Testis (tissue), 3 donors: Measurements from ENCODE around the gene ZKSCAN7. TPM values are rescaled to one million over a fixed set of nuclear protein-coding genes. Genes with fewer than 3 reads are reported as not detected.
"Not testable (repeated sequence)": the region's sequence is repeated elsewhere in the genome, so short reads cannot be mapped to it uniquely, and the experiment has no call there.

Source experiments
- DNase-seq: peaks from one replicate; pipeline ENCODE4 v3.0.0-alpha.2; 2019
- H3K27ac ChIP-seq, 2 donors: fragments of 200-600 bp; sonication (generic); one replicate each; pipeline ENCODE4 v1.5.1; 2019
- H3K27me3 ChIP-seq: fragments of 200-600 bp; sonication (generic); one replicate; pipeline ENCODE4 v1.5.1; 2019
- H3K36me3 ChIP-seq: fragments of 200-600 bp; sonication (generic); one replicate; pipeline ENCODE4 v1.5.1; 2017; ENCODE audit warnings: low read depth; ENCODE audit errors: missing control alignments
- H3K4me1 ChIP-seq: fragments of 200-600 bp; sonication (generic); one replicate; pipeline ENCODE4 v1.5.1; 2019
- H3K4me3 ChIP-seq, 2 donors: fragments of 200-600 bp; sonication (generic); one replicate each; pipeline ENCODE4 v1.5.1; 2017 to 2019
- H3K9me3 ChIP-seq: fragments of 200-600 bp; sonication (generic); one replicate; pipeline ENCODE4 v1.5.1; 2017
- CTCF ChIP-seq, 3 experiments: fragments of 450-650 bp in 2 of 3; fragments of 200-600 bp in 1 of 3; sonication (generic) in 1 of 3; IDR thresholded peaks; one replicate each; pipeline ENCODE4 v1.5.1; 2016 to 2019; ENCODE audit warnings: antibody characterized with exemption in 3 of 3, mild to moderate bottlenecking in 2 of 3, moderate library complexity in 1 of 3
- POLR2A ChIP-seq: fragments of 450-650 bp; IDR thresholded peaks from one replicate; pipeline ENCODE4 v1.6.1; 2017; ENCODE audit warnings: antibody characterized with exemption, mild to moderate bottlenecking, moderate library complexity
- WGBS, 2 donors: methylation state at CpG; one replicate each; pipeline ENCODE4 v1.1.5; 2018; 5-methylcytosine and 5-hydroxymethylcytosine counted together
- intact Hi-C: fragments of 100-400 bp; cut with DNase I; formaldehyde crosslinking; loops from one replicate; pipeline ENCODE4 v1.15.1; 2023; ENCODE audit warnings: low total_unique reads
- polyA plus RNA-seq: library from polyadenylated mRNA; stranded (reverse); fragments of 350-450 nt; fragmentation: Illumina TruSeq; extraction: RNeasy Lipid Tissue Mini Kit (QIAGEN cat#74804); gene quantifications from one replicate; pipeline ENCODE4 v1.2.3, GENCODE V29; 2014; ENCODE audit warnings: low read depth, low replicate concordance; ENCODE audit not compliant: insufficient read depth
- total RNA-seq, 2 donors: library from RNA; depleted of rRNA; stranded (reverse); fragments of >200 nt; gene quantifications; one replicate each; pipeline ENCODE4 v1.2.3, GENCODE V29; 2016

Gene ZKSCAN7
- total and polyA plus RNA-seq, 3 donors from 2014 or later = 11.5 to 26.4 (median 20.1) TPM

DNA sequence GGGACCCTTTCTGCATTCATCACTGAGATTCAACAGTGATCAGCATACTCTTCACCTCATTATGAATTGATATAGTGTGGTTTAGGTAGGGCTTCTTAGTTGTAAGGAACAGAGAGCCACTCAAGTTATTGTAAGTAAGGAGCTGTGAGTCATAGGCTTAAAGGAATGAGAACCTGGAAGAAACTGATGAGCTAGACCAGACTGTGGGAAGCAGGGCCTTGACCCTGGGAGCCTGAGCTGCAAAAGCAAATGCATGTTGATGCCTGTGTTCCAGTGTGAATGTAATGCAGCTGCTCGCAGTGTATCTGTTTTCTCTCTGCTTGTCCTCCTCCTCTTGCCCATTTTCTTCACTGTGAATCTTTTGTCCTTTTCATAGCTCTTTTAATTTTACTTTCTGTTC lies 13.6 kb downstream of the ZKSCAN7 start:
- Histone ChIP-seq H3K4me1 (no peaks in the 10 kb centered on the region), H3K9me3 (no peaks in the 10 kb centered on the region), H3K27ac (no peak overlapping the region), H3K36me3 (no peaks in the 10 kb centered on the region), H3K27me3 (no peaks in the 10 kb centered on the region), H3K4me3 (no peak overlapping the region)
- TF ChIP-seq CTCF (IDR thresholded peaks at IDR 0.05) = no peak
- no peak for TF ChIP-seq POLR2A
- 71 to 76% methylated on average over 1 of the region's 1 CpG for WGBS, 2 donors
- intact Hi-C loops = no loop called here
- DNase-seq = no peak

DNA sequence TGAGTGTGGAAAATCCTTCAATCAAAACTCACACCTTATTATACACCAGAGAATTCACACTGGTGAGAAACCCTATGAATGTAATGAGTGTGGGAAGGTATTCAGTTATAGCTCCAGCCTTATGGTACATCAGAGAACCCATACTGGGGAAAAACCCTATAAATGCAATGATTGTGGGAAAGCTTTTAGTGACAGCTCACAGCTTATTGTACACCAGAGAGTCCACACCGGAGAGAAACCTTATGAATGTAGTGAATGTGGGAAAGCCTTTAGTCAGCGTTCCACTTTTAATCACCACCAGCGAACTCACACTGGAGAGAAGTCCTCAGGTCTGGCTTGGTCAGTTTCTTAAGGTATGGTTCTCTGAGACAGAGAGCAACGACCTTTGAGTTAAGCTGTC lies 16.0 kb downstream of the ZKSCAN7 start:
- H3K36me3 ChIP-seq = no peaks in the 10 kb centered on the region
- intact Hi-C loops = no loop called here

GRCh38 chr3:44576613-44577012 lies 21.6 kb downstream of the ZKSCAN7 start:
- TF ChIP-seq POLR2A (no peak), CTCF (IDR thresholded peaks at IDR 0.05) (no peak)
- H3K27me3 ChIP-seq = no peaks in the 10 kb centered on the region
- H3K27ac ChIP-seq = no peak overlapping the region
- no peaks in the 10 kb centered on the region for H3K36me3 ChIP-seq
- no peaks in the 10 kb centered on the region for H3K4me1 ChIP-seq
- DNase-seq = no peak
- intact Hi-C loops = no loop called here
- no peak overlapping the region for H3K4me3 ChIP-seq
- no peaks in the 10 kb centered on the region for H3K9me3 ChIP-seq

More for the DNA sequence above, 16.0 kb downstream of the ZKSCAN7 start:
- DNase-seq = no peak
- TF ChIP-seq POLR2A (no peak), CTCF (IDR thresholded peaks at IDR 0.05) (no peak)
- Histone ChIP-seq H3K9me3 (no peaks in the 10 kb centered on the region), H3K4me3 (no peak overlapping the region), H3K4me1 (no peaks in the 10 kb centered on the region), H3K27ac (no peak overlapping the region), H3K27me3 (no peaks in the 10 kb centered on the region)
- WGBS, 2 donors = 89 to 96% methylated on average over 4 of the region's 4 CpGs

- WGBS, 2 donors = 88 to 93% methylated on average over 11 of the region's 11 CpGs
- DNase-seq, H3K27ac ChIP-seq, H3K4me3 ChIP-seq, intact Hi-C loops, H3K27me3 ChIP-seq, H3K9me3 ChIP-seq, H3K36me3 ChIP-seq, H3K4me1 ChIP-seq: not testable (repeated sequence)
Observed at GRCh38 chr3:44577354-44577952, 22.5 kb downstream of the ZKSCAN7 start.

- H3K27me3 ChIP-seq, H3K4me1 ChIP-seq, intact Hi-C loops, DNase-seq, H3K9me3 ChIP-seq, H3K4me3 ChIP-seq, H3K36me3 ChIP-seq, H3K27ac ChIP-seq: not testable (repeated sequence)
- WGBS, 2 donors = 95 to 97% methylated on average over 10 to 22 of the region's 22 CpGs
Observed at GRCh38 chr3:44578316-44578715, 23.3 kb downstream of the ZKSCAN7 start.

DNA sequence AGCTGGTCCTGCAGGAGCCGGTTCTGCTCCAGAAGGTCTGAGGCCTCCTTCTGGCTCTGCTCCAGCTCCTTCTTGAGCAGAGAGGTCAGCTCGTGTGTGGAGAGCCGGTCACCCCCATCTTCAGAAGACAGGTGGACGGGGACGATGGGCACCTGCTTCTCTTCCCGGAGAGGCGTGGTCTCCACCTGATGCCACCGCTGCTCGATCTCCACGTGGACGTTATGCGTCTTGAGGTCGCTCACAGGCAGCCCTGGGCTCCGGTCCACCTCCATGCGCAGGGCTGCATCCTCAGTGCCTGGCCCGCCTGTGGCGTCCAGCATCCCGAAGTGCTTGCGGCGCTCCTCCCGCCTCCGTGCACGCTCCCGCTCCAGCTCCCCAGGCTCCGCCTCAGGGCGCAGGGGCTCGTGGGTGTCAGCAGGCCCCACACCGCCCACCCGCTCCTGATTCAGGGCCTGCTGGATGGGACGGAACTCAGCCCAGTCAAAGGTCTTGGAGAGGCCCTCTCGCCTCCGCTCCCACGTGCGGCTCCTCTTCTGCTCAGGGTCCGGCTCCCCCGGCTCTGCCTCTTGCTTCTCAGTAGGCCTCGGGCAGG lies 24.0 kb downstream of the ZKSCAN7 start:
- H3K4me3 ChIP-seq, H3K27ac ChIP-seq, H3K36me3 ChIP-seq, H3K9me3 ChIP-seq, H3K27me3 ChIP-seq, H3K4me1 ChIP-seq, DNase-seq, intact Hi-C loops: not testable (repeated sequence)
- 96% methylated on average over 22 to 37 of the region's 37 CpGs for WGBS, 2 donors

DNA sequence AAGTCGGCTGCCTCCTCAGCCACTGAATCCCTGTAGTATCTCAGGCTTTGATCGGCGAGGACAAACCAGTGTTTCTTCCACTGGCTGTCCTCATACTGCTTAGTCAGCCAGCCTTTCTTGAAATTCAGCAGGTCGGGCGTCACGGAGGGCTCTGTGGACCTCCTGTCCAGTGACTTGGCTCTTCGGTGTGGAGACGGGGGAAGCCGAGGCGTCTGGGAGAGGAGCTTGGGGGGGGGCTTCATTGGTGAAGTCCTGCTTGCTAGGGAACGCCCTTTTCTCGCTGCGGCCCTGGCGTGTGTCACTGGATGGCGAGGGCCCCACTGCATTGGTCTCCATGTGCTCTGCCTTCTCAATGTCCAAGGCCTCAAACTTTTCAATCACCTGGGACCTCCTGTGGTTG lies 24.8 kb downstream of the ZKSCAN7 start:
- DNase-seq, H3K27ac ChIP-seq, H3K27me3 ChIP-seq, H3K36me3 ChIP-seq, intact Hi-C loops, H3K9me3 ChIP-seq, H3K4me3 ChIP-seq, H3K4me1 ChIP-seq: not testable (repeated sequence)
- 97 to 98% methylated on average over 6 to 15 of the region's 15 CpGs for WGBS, 2 donors

DNA sequence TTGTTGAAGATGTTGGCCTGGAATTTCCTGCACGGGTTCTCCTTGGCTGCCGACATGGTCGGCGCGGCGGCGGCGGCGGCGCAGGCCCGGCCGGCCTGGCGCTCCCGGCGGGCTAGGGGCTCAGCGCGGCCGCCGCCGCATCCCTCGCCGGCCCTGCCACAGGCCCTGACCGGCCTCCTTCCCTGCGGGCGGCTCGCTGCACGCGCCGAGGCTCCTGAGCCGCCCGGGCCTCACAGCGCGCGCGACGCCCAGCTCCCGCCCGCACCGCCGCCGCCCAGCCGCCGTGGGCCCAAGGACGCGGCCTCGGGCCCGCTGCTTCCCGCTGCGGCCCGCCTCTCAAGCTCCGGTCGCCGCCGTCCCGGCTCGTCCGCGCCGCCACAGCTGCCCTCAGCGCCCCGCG lies 26.0 kb downstream of the ZKSCAN7 start:
- 59 to 67% methylated on average over 16 to 55 of the region's 62 CpGs for WGBS, 2 donors
- H3K36me3 ChIP-seq, DNase-seq, H3K27ac ChIP-seq, H3K9me3 ChIP-seq, intact Hi-C loops, H3K4me1 ChIP-seq, H3K27me3 ChIP-seq, H3K4me3 ChIP-seq: not testable (repeated sequence)
